Skeletal muscle cell (primary cell): ENCODE results near the gene CACNA2D3.

ENCODE experiments used
- DNase-seq: peaks from one replicate; pipeline ENCODE4 v3.0.0-alpha.2; 2010; ENCODE audit warnings: low read depth
- H3K4me3 ChIP-seq: 2 replicates; pipeline ENCODE4 v1.5.1; 2011; ENCODE audit warnings: low read depth, mild to moderate bottlenecking, control low read depth, low read length, moderate library complexity

Gene CACNA2D3

GRCh38 chr3:54928046-54928770 is 805.9 kb downstream of the CACNA2D3 start, which contains the start of gene LRTM1:
Gene LRTM1, minus strand, starts transcription at chr3:54928059. Its CDS starts 148 bp downstream, at chr3:54927911.
- H3K4me3 ChIP-seq = no peak within 1 kb of the TSS
- no peak for DNase-seq

DNA sequence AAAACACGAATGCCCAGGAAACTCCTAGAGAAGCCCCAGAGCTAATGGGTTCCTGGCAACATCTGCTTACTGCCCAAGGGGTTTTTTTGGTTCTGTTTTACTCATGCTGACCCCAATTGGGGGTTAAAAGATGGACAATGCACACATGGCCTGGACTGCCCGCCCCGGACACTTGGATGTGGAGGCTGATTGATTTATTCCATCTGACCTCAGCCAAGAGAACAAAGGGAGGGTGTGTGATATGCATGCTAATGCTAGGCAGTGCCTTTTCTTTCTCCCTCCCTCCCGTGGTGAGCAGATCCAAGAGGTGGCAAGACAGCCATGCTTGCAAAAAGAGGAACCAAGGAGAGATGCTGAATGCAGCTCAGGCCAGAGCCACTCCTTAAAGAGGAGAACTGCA is 808.8 kb downstream of the CACNA2D3 start:
- no peak for DNase-seq
- no peak overlapping the region for H3K4me3 ChIP-seq

DNA sequence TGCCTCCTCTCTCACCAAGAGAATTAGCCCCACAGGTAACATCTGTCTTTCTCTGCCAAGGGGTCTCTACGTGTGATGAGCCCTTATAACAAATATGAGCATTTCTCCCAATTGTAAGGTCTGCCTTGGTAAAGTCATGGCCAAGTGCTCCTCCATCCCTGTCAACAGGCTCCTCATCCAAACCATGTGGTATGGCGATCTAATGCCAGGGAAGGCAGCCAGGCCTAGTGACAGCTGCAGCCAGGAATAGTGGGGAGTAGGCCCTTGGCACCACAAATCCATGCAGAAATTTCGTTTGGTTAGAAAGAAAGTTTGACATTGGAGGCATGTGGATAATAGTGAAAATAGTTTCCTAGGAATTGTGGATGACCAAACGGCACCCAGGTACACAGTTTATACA is 810.3 kb downstream of the CACNA2D3 start:
- no peak for DNase-seq
- no peak overlapping the region for H3K4me3 ChIP-seq

DNA sequence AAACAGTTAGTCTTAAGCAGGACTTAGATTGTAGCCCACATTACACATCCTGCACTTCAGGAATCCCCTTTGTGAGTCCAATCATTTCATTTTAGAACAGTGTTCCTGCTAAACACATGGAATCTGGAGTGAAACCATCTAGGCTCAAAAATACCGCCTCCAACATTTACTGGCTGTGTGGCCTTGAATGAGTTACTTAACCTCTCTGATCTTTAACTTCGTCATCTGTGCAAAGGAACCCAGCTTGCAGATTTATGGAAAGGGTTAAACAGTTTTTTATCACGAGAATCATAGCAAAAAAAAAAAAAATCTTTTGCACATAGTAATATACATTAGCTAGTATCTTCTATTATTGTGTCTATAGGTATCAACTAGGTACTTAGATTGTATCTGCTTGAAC is 813.5 kb downstream of the CACNA2D3 start:
- no peak overlapping the region for H3K4me3 ChIP-seq
- no peak for DNase-seq

- DNase-seq = peak; percentile 77
- no peak overlapping the region for H3K4me3 ChIP-seq
Measured at GRCh38 chr3:54936561-54936960, 814.2 kb downstream of the CACNA2D3 start.

DNA sequence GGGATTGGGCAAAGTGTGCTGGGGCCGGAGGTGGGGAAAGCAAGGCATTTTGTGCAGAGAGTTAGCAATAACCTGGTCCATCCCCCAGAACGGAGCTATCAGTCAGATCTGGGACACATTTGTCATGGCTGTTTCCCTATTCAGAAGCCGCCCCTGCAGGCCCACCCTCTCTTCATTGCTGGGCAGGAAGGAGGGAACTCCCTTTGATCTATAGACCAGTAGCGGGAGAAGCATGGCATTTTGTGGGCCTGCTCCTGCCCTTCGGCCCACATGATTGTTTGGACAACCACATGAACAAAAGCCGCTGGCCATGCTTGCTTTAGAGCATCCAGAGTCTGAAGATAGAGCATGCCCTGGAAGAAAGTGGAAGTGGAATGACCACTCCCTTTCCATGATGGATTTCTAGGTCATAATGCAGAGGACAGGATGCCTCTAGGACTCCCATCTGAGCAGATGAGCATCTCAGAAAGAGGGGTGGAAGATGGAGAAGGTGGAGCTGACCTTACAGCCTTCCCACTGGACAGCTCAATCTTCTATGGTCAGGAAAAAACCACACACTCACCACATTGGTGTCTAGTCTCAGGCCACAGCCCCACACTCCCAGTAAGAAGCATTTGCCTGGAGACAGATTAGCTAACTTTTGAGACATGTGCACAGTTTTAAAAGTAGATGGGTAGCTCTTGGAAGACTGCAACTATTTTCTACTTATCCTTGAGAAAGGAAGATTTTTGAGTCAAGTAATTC is 817.4 kb downstream of the CACNA2D3 start:
- no peak overlapping the region for H3K4me3 ChIP-seq
- DNase-seq = peak; percentile 27

GRCh38 chr3:54940971-54941370 is 818.6 kb downstream of the CACNA2D3 start:
- DNase-seq = no peak
- H3K4me3 ChIP-seq = no peak overlapping the region

DNA sequence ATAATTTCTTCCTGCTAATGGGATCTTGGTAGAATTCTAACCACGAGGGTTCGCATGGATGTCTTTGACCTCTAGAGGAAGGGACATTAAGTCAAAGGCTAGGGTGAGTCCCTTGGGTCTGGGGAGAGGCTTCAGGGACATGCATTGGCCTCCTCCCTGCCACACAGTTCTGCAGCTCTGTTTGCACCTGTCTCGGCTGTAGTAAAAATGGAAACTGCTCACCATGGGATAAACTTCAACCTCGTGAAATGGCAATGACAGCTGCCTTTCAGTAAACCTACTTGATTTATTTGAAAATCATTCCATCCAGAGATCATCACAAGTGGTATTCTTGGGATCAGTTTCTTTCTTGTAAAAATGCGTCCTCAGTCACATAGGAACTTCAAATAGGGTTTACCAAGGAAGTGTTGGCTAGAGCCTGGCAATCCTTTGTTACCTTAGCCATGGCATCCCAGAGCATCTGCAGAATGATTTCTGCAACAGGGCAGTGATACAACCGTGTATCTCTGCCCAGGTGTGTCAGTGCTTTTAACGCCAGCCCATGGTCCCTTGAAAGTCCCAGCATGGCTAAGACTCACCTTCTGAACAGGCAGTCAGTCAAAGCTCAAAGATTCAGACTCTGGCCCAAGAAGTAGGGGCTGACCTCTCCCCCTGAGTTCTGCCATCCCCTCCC is 819.5 kb downstream of the CACNA2D3 start:
- no peak overlapping the region for H3K4me3 ChIP-seq
- DNase-seq = no peak

- no peak overlapping the region for H3K4me3 ChIP-seq
- no peak for DNase-seq
Measured at GRCh38 chr3:54949491-54950044, 827.2 kb downstream of the CACNA2D3 start.

GRCh38 chr3:54950391-54951003 is 828.1 kb downstream of the CACNA2D3 start:
- H3K4me3 ChIP-seq = no peak overlapping the region
- no peak for DNase-seq

DNA sequence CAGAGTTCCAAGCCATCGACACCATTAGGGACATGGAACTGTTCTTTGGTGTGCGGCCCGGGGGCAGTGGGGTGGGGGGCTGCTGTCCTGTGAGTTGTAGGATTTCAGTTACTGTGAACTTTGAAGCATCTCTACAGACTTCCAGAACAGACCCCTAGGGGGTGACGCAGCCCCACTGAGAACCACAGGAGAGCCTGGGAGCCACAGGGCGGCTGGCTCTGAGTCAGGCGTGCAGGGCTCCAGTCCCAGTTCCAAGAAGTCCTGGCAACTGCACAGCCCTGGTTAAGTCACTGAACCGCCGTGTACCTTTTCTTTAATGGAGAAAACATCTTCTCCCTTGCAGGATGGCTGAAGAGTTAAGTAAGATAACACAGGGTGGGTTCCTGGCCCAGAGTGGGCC is 829.1 kb downstream of the CACNA2D3 start:
- DNase-seq = peak; percentile 84
- H3K4me3 ChIP-seq = no peak overlapping the region

- peak; percentile 72 for DNase-seq
- H3K4me3 ChIP-seq = no peak overlapping the region
Measured at GRCh38 chr3:54954022-54954421, 831.7 kb downstream of the CACNA2D3 start.

- no peak overlapping the region for H3K4me3 ChIP-seq
- no peak for DNase-seq
Measured at GRCh38 chr3:54954521-54954920, 832.2 kb downstream of the CACNA2D3 start.

- no peak for DNase-seq
- H3K4me3 ChIP-seq = no peak overlapping the region
Measured at GRCh38 chr3:54955496-54955895, 833.1 kb downstream of the CACNA2D3 start.

DNA sequence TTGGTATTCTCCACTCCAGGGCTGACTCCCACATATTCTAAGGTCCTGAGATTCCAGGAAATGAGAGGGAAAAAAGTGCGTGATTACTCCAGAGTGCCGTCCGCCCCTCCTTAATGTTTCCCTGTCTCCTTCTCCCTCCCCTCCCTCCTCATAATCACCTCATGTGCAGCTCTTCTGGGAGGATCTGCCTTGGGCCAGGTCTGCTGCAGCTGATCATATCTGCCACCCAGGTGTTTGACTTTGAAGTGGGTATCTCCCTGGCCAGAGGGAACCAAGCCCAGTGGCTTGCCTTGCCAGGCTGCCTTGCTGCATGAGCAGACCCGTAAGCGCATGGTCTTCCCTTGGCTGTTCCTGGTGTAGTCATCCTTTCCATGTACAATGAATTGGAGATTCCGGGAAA is 833.6 kb downstream of the CACNA2D3 start:
- H3K4me3 ChIP-seq = no peak overlapping the region
- no peak for DNase-seq

GRCh38 chr3:54957711-54958110 is 835.4 kb downstream of the CACNA2D3 start:
- no peak for DNase-seq
- no peak overlapping the region for H3K4me3 ChIP-seq

DNA sequence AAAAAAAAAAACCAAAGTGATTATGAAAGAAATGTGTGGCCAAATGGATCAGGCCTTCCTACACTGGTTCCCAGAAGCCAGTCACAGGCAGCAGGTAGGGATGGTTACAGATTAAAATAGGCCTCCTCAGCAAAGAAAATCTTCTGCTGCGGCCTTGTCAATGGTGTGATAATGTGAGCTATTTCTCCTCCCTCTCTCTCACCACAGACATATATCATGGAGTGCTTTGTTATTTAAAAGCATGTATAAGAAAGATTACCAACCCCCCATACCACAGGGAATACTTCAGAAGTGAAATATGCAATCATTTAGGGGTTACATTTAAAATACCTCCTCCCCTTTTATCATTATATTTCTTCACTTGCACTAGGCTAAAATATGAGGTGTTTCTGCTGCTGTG is 837.7 kb downstream of the CACNA2D3 start:
- no peak for DNase-seq
- no peak overlapping the region for H3K4me3 ChIP-seq

GRCh38 chr3:54960701-54961100 is 838.3 kb downstream of the CACNA2D3 start:
- DNase-seq = no peak
- no peak overlapping the region for H3K4me3 ChIP-seq

GRCh38 chr3:54962200-54962599 is 839.8 kb downstream of the CACNA2D3 start:
- no peak overlapping the region for H3K4me3 ChIP-seq
- DNase-seq = no peak

DNA sequence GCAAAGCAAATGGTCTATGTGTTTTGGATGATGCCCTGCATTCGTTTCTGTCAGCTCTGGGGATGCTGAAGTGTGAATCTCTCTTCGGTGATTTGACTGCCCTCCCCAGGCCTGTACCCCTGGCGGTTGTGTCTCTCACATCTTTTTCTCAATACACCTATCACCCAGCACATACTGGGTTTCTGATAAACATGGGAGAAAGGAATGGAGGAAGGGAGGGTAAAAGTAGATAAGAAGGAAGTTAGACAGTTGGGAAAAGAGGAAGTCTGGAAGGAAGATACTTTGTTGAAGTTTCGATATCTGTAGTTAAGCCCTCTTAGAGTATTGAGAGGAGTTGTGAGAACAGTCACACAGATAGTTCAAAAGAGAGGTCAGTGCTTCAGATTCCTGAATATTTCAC is 841.3 kb downstream of the CACNA2D3 start:
- no peak for DNase-seq
- no peak overlapping the region for H3K4me3 ChIP-seq
